HFFc6 (cell line): ENCODE data around the gene SMPD1. TPM values are rescaled to one million over a fixed set of nuclear protein-coding genes. Genes with fewer than 3 reads are reported as not detected.

Experiments
- DNase-seq: peaks from one replicate; pipeline ENCODE4 v3.0.0-alpha.2; 2018
- H3K27ac Mint-ChIP-seq: 2 replicates; pipeline ENCODE4 v1.8.0; 2020; ENCODE audit warnings: mild to moderate bottlenecking, mixed read lengths
- H3K27me3 Mint-ChIP-seq: 2 replicates; pipeline ENCODE4 v1.8.0; 2021; ENCODE audit warnings: mild to moderate bottlenecking, moderate library complexity, mixed read lengths; ENCODE audit not compliant: insufficient read depth
- H3K36me3 Mint-ChIP-seq: 2 replicates; pipeline ENCODE4 v1.8.0; 2021; ENCODE audit warnings: low read depth, mixed read lengths
- H3K4me1 Mint-ChIP-seq: 2 replicates; pipeline ENCODE4 v1.8.0; 2020; ENCODE audit warnings: low read depth, mixed read lengths
- H3K4me3 Mint-ChIP-seq: 2 replicates; pipeline ENCODE4 v1.8.0; 2020; ENCODE audit warnings: mild to moderate bottlenecking, moderate library complexity, mixed read lengths
- H3K9me3 Mint-ChIP-seq: 2 replicates; pipeline ENCODE4 v1.8.0; 2020; ENCODE audit warnings: mild to moderate bottlenecking, mixed read lengths
- CTCF ChIP-seq: fragments of 200-600 bp; sonication (generic); IDR thresholded peaks from 2 replicates; pipeline ENCODE4 v1.5.0; 2021; ENCODE audit warnings: antibody characterized with exemption, mild to moderate bottlenecking
- total RNA-seq, 6 experiments: library from RNA; stranded (reverse); fragmentation: NEBNext Ultra II Directional; extraction: Animal tissue kit (Norgen Biotek cat#: 25700); gene quantifications; 2 replicates in 1 of 6; 3 replicates in 5 of 6; pipeline ENCODE4 v1.2.3, GENCODE V29; 2021

The SMPD1 gene
- total RNA-seq, 6 experiments from 2014 or later = 117 to 145 (median 123) TPM

DNA sequence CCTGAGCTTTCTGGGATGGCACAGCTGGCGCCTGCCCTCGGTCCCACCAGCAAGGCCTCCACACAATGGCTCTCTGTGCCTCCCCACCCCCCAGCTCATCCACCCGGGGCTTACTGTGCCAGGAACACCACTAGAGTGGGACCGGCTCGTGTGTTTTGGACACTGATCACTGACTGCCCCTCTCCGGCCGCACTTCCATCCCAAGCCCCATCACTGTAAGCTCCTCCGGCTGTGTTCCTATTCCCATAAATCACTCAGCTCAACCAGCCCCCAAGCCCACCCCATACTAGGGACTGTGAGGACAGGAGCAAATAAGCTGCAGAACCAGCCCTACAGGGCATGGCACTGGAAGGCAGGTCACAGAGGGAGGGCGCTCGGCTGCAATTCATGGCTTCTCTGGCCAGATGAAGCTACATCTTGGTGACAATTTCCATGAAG, 21.3 kb downstream of the SMPD1 start:
- no peak for TF ChIP-seq CTCF
- no peaks in the 10 kb centered on the region for H3K27me3 Mint-ChIP-seq
- no peaks in the 10 kb centered on the region for H3K36me3 Mint-ChIP-seq
- no peaks in the 10 kb centered on the region for H3K9me3 Mint-ChIP-seq
- no peak overlapping the region for H3K4me3 Mint-ChIP-seq
- H3K27ac Mint-ChIP-seq = no peak overlapping the region
- no peak for DNase-seq
- H3K4me1 Mint-ChIP-seq = no peaks in the 10 kb centered on the region

- Mint-ChIP-seq H3K9me3 (no peaks in the 10 kb centered on the region), H3K4me3 (no peak overlapping the region), H3K27me3 (no peaks in the 10 kb centered on the region), H3K36me3 (no peaks in the 10 kb centered on the region), H3K4me1 (no peaks in the 10 kb centered on the region), H3K27ac (no peak overlapping the region)
- TF ChIP-seq CTCF = no peak
- DNase-seq = no peak
These were observed 23.5 kb downstream of the SMPD1 start for GRCh38 chr11:6413791-6414201.

DNA sequence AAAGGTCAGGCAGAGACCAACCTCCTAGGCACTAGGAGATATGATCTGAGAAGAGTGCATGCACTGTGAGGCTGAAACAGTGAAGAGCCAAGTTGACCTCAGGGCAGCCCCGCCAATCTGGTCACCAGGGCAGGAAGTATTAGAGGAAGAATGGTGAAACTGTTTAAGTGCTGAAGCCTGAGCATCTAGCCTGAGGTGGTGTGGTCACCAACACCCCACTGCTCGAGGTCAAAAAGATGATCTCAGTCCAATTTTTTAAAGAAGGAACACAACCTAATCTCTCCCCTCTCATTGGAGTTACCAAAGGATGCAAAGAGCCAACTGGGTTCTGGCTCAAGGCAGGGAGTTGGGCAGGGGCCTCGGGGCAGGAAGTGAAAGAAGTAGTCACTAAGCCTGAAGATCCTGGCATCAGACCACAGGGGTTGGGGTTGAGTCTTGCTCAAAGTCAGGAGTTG, 24.6 kb downstream of the SMPD1 start:
- TF ChIP-seq CTCF = no peak
- no peak overlapping the region for H3K4me3 Mint-ChIP-seq
- H3K9me3 Mint-ChIP-seq = no peaks in the 10 kb centered on the region
- no peak for DNase-seq
- no peaks in the 10 kb centered on the region for H3K36me3 Mint-ChIP-seq
- H3K27ac Mint-ChIP-seq = no peak overlapping the region
- peaks cover 2% of the 10 kb centered on the region; the same call in 1 of the 2 replicates for H3K27me3 Mint-ChIP-seq
- peaks cover 5% of the 10 kb centered on the region for H3K4me1 Mint-ChIP-seq

DNA sequence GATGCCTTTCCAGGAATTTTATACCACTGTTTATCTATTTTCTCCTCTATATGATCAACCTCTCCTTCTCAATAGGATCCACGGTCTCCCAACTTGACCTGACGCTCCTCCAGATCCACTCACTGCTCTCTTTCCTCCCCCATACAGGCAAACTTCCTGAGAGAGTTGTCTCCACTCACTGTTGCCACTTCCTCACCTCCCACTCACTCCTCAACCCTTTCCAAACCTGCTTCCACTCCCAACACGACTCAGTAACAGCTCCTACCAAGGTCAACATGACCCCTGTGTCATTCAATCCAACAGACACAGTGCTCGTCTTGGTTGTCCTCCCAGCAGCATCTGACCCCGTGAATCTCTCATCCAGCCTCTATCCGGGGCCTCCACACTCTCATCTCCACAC, 25.5 kb downstream of the SMPD1 start:
- H3K4me1 Mint-ChIP-seq = peaks cover 7% of the 10 kb centered on the region
- no peaks in the 10 kb centered on the region for H3K36me3 Mint-ChIP-seq
- H3K4me3 Mint-ChIP-seq = no peak overlapping the region
- H3K27ac Mint-ChIP-seq = no peak overlapping the region
- no peak for DNase-seq
- peaks cover 2% of the 10 kb centered on the region; the same call in 1 of the 2 replicates for H3K27me3 Mint-ChIP-seq
- no peak for TF ChIP-seq CTCF
- no peaks in the 10 kb centered on the region for H3K9me3 Mint-ChIP-seq

GRCh38 chr11:6417907-6418556, 27.8 kb downstream of the SMPD1 start:
- Mint-ChIP-seq H3K27ac (no peak overlapping the region), H3K4me1 (peaks cover 7% of the 10 kb centered on the region), H3K9me3 (no peaks in the 10 kb centered on the region), H3K36me3 (no peaks in the 10 kb centered on the region), H3K27me3 (peaks cover 4% of the 10 kb centered on the region; the same call in 1 of the 2 replicates), H3K4me3 (no peak overlapping the region)
- DNase-seq = no peak
- no peak for TF ChIP-seq CTCF
